Mucosa of stomach (tissue), 1 donor: ENCODE results near the gene LDLR.
"Not testable (repeated sequence)": the region's sequence is repeated elsewhere in the genome, so short reads cannot be mapped to it uniquely, and the experiment has no call there.

Experiments used
- H3K27me3 ChIP-seq: one replicate; pipeline ENCODE4 v1.7.0; 2013; ENCODE audit warnings: mild to moderate bottlenecking, low read length; ENCODE audit not compliant: control insufficient read depth, insufficient read depth
- H3K36me3 ChIP-seq: one replicate; pipeline ENCODE4 v1.7.0; 2013; ENCODE audit warnings: low read length; ENCODE audit not compliant: control insufficient read depth, insufficient read depth
- H3K4me1 ChIP-seq: one replicate; pipeline ENCODE4 v1.7.0; 2013; ENCODE audit warnings: mild to moderate bottlenecking, low read length; ENCODE audit not compliant: control insufficient read depth, insufficient read depth
- H3K4me3 ChIP-seq: one replicate; pipeline ENCODE4 v1.7.0; 2013; ENCODE audit warnings: low read length
- H3K9ac ChIP-seq: one replicate; pipeline ENCODE4 v1.7.0; 2013; ENCODE audit warnings: mild to moderate bottlenecking, low read length, moderate library complexity
- H3K9me3 ChIP-seq: one replicate; pipeline ENCODE4 v1.7.0; 2013; ENCODE audit warnings: mild to moderate bottlenecking, low read length, moderate library complexity; ENCODE audit not compliant: control insufficient read depth
- donor health status: Pancreatic carcinoma.

LDLR gene

DNA sequence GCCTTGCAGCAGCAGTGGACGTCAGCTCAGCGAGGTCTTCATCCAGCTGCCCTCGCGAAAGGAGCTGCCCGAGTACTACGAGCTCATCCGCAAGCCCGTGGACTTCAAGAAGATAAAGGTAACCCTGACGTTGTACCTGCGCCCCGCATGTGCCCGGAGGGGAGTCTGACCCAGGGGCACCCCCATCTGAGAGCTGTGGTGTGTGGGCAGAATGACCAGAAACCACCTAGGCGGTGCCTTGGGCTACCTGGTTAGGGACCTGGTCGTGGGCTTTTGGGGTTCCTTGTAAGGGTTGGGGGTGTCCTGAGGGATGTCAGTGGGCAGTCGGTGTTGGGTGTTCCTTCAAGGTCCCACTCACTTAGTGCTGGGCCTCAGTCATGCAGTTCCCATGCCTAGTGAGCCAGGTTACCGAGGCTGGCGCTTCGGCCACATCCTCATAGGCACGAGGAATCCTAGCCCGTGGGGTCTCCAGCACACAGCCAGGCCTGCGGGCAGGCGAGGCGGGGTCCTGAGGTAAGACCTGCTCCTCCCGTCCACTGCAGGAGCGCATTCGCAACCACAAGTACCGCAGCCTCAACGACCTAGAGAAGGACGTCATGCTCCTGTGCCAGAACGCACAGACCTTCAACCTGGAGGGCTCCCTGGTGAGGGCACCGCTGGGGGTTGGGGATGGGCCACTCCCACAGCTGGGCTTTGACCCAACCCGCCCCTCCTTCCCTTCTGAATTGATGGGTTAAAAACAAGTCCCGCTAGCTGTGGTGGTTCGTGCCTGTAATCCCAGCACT lies 30.8 kb upstream of the LDLR start:
- Histone ChIP-seq H3K9me3 (no peaks in the 10 kb centered on the region), H3K36me3 (peaks cover 4% of the 10 kb centered on the region), H3K27me3 (no peaks in the 10 kb centered on the region), H3K9ac (no peak overlapping the region), H3K4me3 (no peak overlapping the region), H3K4me1 (peaks cover 14% of the 10 kb centered on the region)

DNA sequence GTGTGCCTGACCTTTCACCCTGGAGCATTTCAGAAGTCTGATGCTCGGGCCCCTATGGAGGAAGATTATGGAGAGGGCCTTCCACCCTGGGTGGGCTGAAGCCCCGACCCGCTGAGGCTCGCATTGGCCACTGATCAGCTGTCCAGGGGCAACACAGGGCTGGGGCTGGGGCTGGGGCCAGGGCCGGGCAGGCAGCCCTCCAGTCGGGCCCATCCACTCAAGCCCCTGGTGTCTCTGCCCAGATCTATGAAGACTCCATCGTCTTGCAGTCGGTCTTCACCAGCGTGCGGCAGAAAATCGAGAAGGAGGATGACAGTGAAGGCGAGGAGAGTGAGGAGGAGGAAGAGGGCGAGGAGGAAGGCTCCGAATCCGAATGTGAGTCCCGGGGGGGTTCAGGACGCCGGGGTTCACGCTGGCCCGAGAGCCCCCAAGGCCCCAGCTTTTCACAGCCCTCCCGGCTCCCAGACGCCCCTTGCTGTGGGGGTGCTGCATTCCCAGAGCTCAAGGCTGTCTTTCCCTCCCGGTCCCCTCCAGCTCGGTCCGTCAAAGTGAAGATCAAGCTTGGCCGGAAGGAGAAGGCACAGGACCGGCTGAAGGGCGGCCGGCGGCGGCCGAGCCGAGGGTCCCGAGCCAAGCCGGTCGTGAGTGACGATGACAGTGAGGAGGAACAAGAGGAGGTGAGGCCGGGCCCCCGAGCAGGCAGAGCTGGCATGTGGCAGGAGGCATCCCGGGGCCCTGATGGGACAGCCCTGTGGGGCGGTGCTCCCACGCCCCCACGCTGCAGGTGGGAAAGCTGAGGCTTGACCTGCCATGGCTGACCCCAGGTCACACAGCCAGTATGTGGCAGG lies 29.5 kb upstream of the LDLR start:
- no peak overlapping the region for H3K9ac ChIP-seq
- no peaks in the 10 kb centered on the region for H3K27me3 ChIP-seq
- H3K4me1 ChIP-seq, result peaks cover 1% of the 10 kb centered on the region
- H3K36me3 ChIP-seq, result no peaks in the 10 kb centered on the region
- H3K4me3 ChIP-seq, result no peak overlapping the region
- H3K9me3 ChIP-seq, result no peaks in the 10 kb centered on the region

DNA sequence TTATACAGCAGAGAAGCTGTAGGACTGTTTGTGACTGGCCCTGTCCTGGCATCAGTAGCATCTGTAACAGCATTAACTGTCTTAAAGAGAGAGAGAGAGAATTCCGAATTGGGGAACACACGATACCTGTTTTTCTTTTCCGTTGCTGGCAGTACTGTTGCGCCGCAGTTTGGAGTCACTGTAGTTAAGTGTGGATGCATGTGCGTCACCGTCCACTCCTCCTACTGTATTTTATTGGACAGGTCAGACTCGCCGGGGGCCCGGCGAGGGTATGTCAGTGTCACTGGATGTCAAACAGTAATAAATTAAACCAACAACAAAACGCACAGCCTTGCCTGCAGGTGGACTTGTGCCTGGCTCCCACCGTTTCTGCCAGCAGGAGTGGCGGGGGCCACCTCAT lies 27.3 kb upstream of the LDLR start:
- Histone ChIP-seq H3K9me3 (no peaks in the 10 kb centered on the region), H3K4me3 (no peak overlapping the region), H3K4me1 (no peaks in the 10 kb centered on the region), H3K36me3 (no peaks in the 10 kb centered on the region), H3K27me3 (no peaks in the 10 kb centered on the region), H3K9ac (no peak overlapping the region)

DNA sequence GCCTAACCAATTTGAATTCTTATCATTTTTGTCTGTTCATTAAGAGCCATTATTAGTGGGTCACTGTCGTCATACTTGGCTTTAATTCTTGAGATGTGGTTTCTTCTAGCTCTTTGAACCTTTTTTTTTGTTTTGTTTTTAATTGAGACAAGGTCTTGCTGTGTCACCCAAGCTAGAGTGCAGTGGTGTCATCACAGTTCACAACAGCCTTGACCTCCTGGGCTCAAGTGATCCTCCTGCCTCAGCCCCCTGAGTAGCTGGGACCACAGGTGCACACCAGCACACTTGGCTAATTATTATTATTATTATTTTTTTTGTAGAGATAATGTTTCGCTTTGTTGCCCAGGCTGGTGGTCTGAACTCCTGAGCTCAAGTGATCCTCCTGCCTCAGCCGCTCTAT lies 25.8 kb upstream of the LDLR start:
- no peaks in the 10 kb centered on the region for H3K27me3 ChIP-seq
- H3K9me3 ChIP-seq, result no peaks in the 10 kb centered on the region
- no peaks in the 10 kb centered on the region for H3K36me3 ChIP-seq
- H3K4me3 ChIP-seq, result no peak overlapping the region
- H3K9ac ChIP-seq, result no peak overlapping the region
- H3K4me1 ChIP-seq, result no peaks in the 10 kb centered on the region

DNA sequence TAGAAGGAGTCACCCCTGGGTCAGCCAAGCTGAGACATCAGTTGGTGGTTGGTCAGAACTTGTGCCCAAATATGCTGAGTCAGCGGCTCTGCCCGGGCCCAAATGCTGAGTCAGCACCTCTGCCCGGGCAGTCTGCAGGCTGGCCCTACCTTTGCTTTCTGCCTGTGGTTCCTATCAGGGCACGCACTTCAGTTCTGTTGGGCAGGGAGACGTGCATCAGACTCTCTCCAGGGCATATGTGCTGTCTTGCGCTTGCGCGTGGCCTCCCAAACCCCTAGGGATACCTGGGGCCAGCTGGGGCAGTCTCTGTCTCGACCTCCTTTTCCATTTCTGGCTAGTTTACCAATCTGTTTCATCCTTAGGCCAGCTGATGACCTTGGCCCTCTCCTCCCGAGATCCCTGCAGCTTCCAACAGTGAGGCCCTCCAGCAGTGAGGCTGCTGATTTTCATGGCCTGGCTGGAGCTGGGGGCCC lies 24.4 kb upstream of the LDLR start:
- H3K36me3 ChIP-seq, result no peaks in the 10 kb centered on the region
- no peaks in the 10 kb centered on the region for H3K4me1 ChIP-seq
- no peak overlapping the region for H3K9ac ChIP-seq
- no peaks in the 10 kb centered on the region for H3K27me3 ChIP-seq
- H3K4me3 ChIP-seq, result no peak overlapping the region
- H3K9me3 ChIP-seq, result no peaks in the 10 kb centered on the region

DNA sequence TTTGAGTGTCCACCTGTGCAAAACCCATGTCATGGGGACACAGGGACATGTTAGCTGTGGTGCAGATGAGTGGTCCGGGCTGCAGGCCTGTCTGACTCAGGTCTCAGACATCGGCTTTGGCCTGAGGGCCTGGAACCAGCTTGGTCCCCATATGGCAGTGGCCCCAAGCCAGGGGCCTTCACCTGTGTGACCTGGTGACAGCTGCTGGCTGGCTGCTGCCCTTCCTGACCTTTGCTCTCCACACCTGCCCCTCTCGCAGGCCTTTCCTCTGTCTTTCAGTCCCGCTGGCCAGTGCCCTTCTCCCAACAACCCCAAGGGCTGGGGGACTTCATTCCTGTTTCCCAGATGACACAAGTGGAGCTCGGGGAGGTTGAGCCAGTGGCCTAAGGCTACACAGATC lies 22.9 kb upstream of the LDLR start:
- Histone ChIP-seq H3K9ac (no peak overlapping the region), H3K4me1 (no peaks in the 10 kb centered on the region), H3K9me3 (no peaks in the 10 kb centered on the region), H3K4me3 (no peak overlapping the region), H3K27me3 (no peaks in the 10 kb centered on the region), H3K36me3 (no peaks in the 10 kb centered on the region)

DNA sequence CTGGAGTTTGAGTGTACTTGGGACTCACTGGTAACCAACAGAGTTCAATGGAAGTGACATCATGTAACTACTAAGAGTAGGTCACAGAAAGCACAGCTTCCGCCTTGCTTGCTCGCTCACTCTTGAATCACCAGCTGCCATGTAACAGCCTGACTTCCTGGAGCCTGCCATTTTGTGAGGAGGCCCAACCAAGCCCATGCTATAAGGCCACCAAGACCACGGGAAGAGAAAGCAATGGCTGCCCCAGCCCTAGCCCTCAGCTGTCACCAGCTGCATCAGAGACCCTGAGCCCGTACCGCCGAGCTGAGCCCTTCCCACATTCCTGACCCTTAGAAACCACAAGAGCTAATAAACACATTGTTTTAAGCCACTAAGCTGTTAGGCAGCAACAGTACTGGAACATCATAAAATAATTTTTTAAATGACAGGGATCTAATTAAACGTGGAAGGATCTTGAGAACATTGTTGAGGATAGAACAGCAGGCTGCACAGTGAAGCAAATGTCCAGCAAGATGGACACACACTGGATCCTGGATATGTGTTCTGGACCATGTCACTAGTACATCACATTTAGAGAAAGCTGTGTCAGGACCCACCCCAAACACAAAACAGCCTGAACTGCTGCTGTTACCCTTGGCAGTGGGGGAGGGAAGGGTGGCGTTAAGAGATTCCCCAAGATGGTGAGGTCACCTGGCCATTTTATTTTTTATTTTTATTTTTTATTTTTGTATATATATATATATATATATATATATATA lies 21.7 kb upstream of the LDLR start:
- no peak overlapping the region for H3K9ac ChIP-seq
- H3K4me1 ChIP-seq, result no peaks in the 10 kb centered on the region
- no peaks in the 10 kb centered on the region for H3K36me3 ChIP-seq
- H3K9me3 ChIP-seq, result no peaks in the 10 kb centered on the region
- H3K27me3 ChIP-seq, result no peaks in the 10 kb centered on the region
- no peak overlapping the region for H3K4me3 ChIP-seq

DNA sequence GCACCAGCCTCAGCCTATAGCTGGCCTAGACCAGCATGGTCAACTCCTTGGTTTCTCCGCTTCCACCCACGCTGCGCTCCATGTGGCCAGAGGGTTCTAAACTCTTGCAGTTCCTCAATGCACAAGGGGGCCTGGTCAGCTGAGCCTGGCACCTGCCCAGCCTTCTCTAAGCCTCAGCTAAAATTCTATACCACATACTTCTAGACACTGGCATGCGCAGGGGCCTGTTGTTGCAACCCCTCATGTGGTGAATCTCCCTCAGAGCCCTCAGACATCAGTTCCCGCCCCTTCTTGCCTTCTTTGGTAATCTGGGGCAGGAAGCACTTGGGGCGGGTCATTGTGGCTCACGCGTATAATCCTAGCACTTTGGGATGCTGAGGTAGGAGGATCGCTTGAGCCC lies 19.7 kb upstream of the LDLR start:
- Histone ChIP-seq H3K27me3 (no peaks in the 10 kb centered on the region), H3K4me1 (no peaks in the 10 kb centered on the region), H3K36me3 (no peaks in the 10 kb centered on the region), H3K9me3 (no peaks in the 10 kb centered on the region), H3K9ac (no peak overlapping the region), H3K4me3 (no peak overlapping the region)

DNA sequence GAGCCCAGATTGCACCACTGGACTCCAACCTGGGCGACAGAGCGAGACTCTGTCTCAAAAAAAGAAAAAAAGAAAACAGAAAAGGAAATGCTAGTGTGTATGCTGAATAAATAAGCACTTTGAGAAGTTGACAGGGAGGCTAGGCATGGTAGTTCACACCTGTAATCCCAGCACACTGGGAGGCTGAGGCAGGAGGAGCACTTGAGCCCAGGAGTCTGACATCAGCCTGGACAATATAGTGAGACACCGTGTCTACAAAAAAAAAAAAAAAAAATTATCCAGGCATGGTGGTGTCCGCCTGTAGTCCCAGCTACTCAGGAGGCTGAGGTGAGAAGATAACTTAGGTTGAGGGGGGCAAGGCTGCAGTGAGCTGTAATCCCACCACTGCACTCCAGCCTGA lies 19.1 kb upstream of the LDLR start:
- Histone ChIP-seq H3K4me1 (no peaks in the 10 kb centered on the region), H3K36me3 (no peaks in the 10 kb centered on the region), H3K9ac (no peak overlapping the region), H3K9me3 (no peaks in the 10 kb centered on the region), H3K27me3 (no peaks in the 10 kb centered on the region), H3K4me3 (no peak overlapping the region)

DNA sequence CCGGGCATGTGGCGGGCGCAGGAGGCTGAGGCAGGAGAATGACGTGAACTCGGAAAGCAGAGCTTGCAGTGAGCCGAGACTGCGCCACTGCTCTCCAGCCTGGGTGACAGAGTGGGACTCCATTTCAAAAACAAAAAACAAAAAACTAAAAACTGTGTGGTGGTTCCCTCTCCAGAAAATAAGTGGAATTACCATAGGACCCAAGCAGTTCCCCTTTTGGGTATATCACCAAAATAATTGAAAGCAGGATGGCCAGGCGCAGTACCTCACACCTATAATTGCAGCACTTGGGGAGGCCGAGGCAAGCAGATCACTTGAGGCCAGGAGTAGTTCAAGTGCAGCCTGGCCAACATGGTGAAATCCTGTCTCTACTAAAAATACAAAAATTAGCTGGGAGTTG lies 15.7 kb upstream of the LDLR start:
- no peak overlapping the region for H3K9ac ChIP-seq
- H3K4me1 ChIP-seq, result no peaks in the 10 kb centered on the region
- H3K27me3 ChIP-seq, result no peaks in the 10 kb centered on the region
- no peaks in the 10 kb centered on the region for H3K9me3 ChIP-seq
- H3K36me3 ChIP-seq, result no peaks in the 10 kb centered on the region
- H3K4me3 ChIP-seq, result no peak overlapping the region

DNA sequence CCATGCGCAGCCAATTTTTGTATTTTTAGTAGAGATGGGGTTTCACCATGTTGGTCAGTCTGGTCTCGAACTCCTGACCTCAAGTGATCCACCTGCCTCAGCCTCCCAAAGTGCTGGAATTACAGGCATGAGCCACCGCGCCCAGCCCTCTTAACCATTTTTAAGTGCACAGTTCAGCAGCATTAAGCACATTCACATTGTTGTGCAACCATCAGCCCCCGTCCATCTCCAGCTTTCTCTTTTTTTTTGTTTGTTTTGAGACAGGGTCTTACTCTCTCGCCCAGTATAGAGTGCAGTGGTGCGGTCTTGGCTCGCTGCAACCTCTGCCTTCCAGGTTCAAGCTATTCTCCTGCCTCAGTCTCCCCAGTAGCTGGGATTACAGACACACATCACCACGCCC lies 12.5 kb upstream of the LDLR start:
- not testable (repeated sequence) for H3K4me3 ChIP-seq, H3K9ac ChIP-seq, H3K9me3 ChIP-seq, H3K36me3 ChIP-seq, H3K27me3 ChIP-seq, H3K4me1 ChIP-seq

DNA sequence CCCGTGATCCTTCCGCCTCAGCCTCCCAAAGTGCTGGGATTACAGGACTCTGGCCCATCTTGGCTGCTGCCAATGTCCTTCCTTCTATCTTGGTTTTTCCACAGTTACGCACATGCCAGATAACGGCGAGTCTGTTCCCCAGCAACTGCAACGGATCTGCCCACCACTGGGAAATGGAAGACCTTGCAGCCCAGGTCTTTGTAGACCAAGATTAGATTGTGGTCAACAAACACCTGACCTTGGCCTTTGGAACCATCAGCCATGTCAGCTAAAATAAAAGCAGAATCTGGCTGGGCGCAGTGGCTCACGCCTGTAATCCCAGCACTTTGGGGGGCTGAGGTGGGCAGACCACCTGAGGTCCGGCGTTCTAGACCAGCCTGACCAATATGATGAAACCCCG lies 10.4 kb upstream of the LDLR start:
- no peaks in the 10 kb centered on the region for H3K36me3 ChIP-seq
- H3K27me3 ChIP-seq, result no peaks in the 10 kb centered on the region
- H3K9me3 ChIP-seq, result no peaks in the 10 kb centered on the region
- peaks cover 3% of the 10 kb centered on the region for H3K4me1 ChIP-seq
- H3K9ac ChIP-seq, result no peak overlapping the region
- H3K4me3 ChIP-seq, result no peak overlapping the region
